Measurements from ENCODE around the gene ENOX1. TPM values are rescaled to one million over a fixed set of nuclear protein-coding genes. Genes with fewer than 3 reads are reported as not detected.

ENOX1 gene
- polyA plus RNA-seq, 3 donors: 0.04 TPM; not detected in 2

DNA sequence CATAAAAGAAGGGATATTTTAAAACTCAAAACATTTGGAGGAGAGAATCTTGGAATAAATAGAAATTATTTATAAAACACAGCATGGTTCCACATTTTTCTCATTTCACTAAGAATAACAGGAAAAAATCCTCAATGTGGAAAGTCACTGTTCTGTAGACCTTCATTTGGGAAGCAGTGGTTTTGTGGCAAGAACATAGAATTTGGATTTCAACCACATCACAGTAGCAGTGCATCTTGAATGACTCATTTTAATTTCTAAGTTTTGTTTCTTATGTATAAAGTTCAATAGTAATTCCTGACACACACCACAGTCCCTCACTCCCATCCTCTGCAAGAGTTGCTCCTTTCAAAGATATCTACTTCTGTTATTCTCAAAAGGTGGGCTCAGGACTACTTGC lies 264.0 kb downstream of the ENOX1 start:
- H3K9ac ChIP-seq (ENCODE audit: insufficient read depth, low read length, poor library complexity, severe bottlenecking): no peak overlapping the region
- Mint-ChIP-seq H3K4me3 (no peak overlapping the region), H3K9me3 (peaks cover 0 to 4% (median 0%) of the 10 kb centered on the region in 7 donors), H3K27me3 (ENCODE audit: low read depth in 3 of 3) (peaks cover 0 to 5% (median 3%) of the 10 kb centered on the region in 3 donors), H3K27ac (no peak overlapping the region), H3K36me3 (no peaks in the 10 kb centered on the region), H3K4me1 (no peaks in the 10 kb centered on the region)
- no peaks in the 10 kb centered on the region for H3K79me2 ChIP-seq (ENCODE audit: insufficient read depth, low read length)
- DNase-seq: no peak
- no peaks in the 10 kb centered on the region for H3K9me3 ChIP-seq (replicated peaks in 1 of 2; ENCODE audit: control insufficient read depth in 1 of 2, insufficient read depth in 1 of 2, low read length in 2 of 2)
- no peak overlapping the region for H3K27ac ChIP-seq (ENCODE audit: low read depth in 1 of 2, low read length in 2 of 2)
- H3K27me3 ChIP-seq (ENCODE audit: control insufficient read depth in 2 of 2, insufficient read depth in 2 of 2, low read length in 2 of 2): no peaks in the 10 kb centered on the region
- no peak overlapping the region for H3K4me3 ChIP-seq (replicated peaks in 1 of 3; ENCODE audit: low read depth in 2 of 3, low read length in 3 of 3)
- H4K20me1 ChIP-seq (ENCODE audit: insufficient read depth, low read length): no peaks in the 10 kb centered on the region
- no peak overlapping the region for H2AFZ ChIP-seq (ENCODE audit: insufficient read depth, low read depth, low read length, poor library complexity, severe bottlenecking)
- intact Hi-C loops (cut with micrococcal nuclease): no loop called here
- TF ChIP-seq, protein P1, sequence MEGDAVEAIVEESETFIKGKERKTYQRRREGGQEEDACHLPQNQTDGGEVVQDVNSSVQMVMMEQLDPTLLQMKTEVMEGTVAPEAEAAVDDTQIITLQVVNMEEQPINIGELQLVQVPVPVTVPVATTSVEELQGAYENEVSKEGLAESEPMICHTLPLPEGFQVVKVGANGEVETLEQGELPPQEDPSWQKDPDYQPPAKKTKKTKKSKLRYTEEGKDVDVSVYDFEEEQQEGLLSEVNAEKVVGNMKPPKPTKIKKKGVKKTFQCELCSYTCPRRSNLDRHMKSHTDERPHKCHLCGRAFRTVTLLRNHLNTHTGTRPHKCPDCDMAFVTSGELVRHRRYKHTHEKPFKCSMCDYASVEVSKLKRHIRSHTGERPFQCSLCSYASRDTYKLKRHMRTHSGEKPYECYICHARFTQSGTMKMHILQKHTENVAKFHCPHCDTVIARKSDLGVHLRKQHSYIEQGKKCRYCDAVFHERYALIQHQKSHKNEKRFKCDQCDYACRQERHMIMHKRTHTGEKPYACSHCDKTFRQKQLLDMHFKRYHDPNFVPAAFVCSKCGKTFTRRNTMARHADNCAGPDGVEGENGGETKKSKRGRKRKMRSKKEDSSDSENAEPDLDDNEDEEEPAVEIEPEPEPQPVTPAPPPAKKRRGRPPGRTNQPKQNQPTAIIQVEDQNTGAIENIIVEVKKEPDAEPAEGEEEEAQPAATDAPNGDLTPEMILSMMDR (IDR thresholded peaks at IDR 0.05): no peak
- H3K4me2 ChIP-seq (replicated peaks; ENCODE audit: extremely low read depth, low read length, poor library complexity, severe bottlenecking): no peak overlapping the region
- H3K4me1 ChIP-seq (ENCODE audit: control insufficient read depth in 1 of 2, insufficient read depth in 2 of 2, low read length in 2 of 2): no peaks in the 10 kb centered on the region
- no peaks in the 10 kb centered on the region for H3K36me3 ChIP-seq (replicated peaks in 1 of 2; ENCODE audit: control insufficient read depth in 1 of 2, insufficient read depth in 2 of 2, low read length in 2 of 2)

DNA sequence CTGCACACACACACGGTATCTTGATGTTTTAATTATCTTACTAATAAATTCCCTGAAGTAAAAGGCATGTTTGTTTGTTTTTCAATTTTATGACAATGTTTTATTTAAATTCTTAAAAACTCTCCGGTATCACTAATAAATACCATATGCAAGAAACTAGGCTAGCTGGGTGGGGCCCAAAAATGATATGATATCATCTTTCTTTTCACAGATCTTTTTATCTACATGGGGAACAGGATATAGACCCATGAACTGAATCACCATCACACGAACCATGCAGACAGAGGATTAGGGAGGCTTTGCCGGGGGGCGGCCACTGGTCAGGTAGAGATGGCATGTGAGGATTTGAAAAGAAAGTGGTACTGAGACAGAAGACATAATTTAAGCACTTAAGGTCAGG lies 266.4 kb downstream of the ENOX1 start:
- Histone ChIP-seq H3K27ac (ENCODE audit: low read depth in 1 of 2, low read length in 2 of 2) (no peak overlapping the region), H4K20me1 (ENCODE audit: insufficient read depth, low read length) (no peaks in the 10 kb centered on the region), H3K4me2 (replicated peaks; ENCODE audit: extremely low read depth, low read length, poor library complexity, severe bottlenecking) (no peak overlapping the region), H2AFZ (ENCODE audit: insufficient read depth, low read depth, low read length, poor library complexity, severe bottlenecking) (no peak overlapping the region), H3K36me3 (replicated peaks in 1 of 2; ENCODE audit: control insufficient read depth in 1 of 2, insufficient read depth in 2 of 2, low read length in 2 of 2) (no peaks in the 10 kb centered on the region), H3K27me3 (ENCODE audit: control insufficient read depth in 2 of 2, insufficient read depth in 2 of 2, low read length in 2 of 2) (no peaks in the 10 kb centered on the region), H3K4me1 (ENCODE audit: control insufficient read depth in 1 of 2, insufficient read depth in 2 of 2, low read length in 2 of 2) (no peaks in the 10 kb centered on the region), H3K4me3 (replicated peaks in 1 of 3; ENCODE audit: low read depth in 2 of 3, low read length in 3 of 3) (no peak overlapping the region), H3K9ac (ENCODE audit: insufficient read depth, low read length, poor library complexity, severe bottlenecking) (no peak overlapping the region), H3K9me3 (replicated peaks in 1 of 2; ENCODE audit: control insufficient read depth in 1 of 2, insufficient read depth in 1 of 2, low read length in 2 of 2) (no peaks in the 10 kb centered on the region), H3K79me2 (ENCODE audit: insufficient read depth, low read length) (no peaks in the 10 kb centered on the region)
- Mint-ChIP-seq H3K4me1 (no peaks in the 10 kb centered on the region), H3K36me3 (no peaks in the 10 kb centered on the region), H3K27me3 (ENCODE audit: low read depth in 3 of 3) (peaks cover 0 to 5% (median 3%) of the 10 kb centered on the region in 3 donors), H3K27ac (no peak overlapping the region), H3K9me3 (peaks cover 0 to 6% (median 0%) of the 10 kb centered on the region in 7 donors), H3K4me3 (no peak overlapping the region)
- DNase-seq: no peak
- 96% methylated on average over 3 of the region's 5 CpGs for WGBS (ENCODE audit: insufficient coverage)
- intact Hi-C loops (cut with micrococcal nuclease): no loop called here
- TF ChIP-seq, protein P1 (IDR thresholded peaks at IDR 0.05): no peak
